Liver (tissue), 2 donors: Measurements from ENCODE around the gene DMRT1.

Experiments used
- CTCF ChIP-seq: fragments of 150-350 bp; IDR thresholded peaks from 2 replicates; pipeline ENCODE4 v1.5.1; 2017; ENCODE audit warnings: improper control_type of control experiment, low read depth, low read length; ENCODE audit not compliant: missing input control
- MAX ChIP-seq: IDR thresholded peaks from 2 replicates; pipeline ENCODE4 v1.6.1; 2016; ENCODE audit warnings: antibody characterized with exemption
- YY1 ChIP-seq: IDR thresholded peaks from 2 replicates; pipeline ENCODE4 v1.6.1; 2016; ENCODE audit warnings: antibody characterized with exemption, mild to moderate bottlenecking
- donor health status: healthy.

- TF ChIP-seq CTCF (peak; percentile 84), MAX (no peak), YY1 (no peak)
Measured at GRCh38 chr9:806285-807156, 35.0 kb upstream of the DMRT1 start.
